HEK293 (cell line): ENCODE results near the gene TAF15.

Experiments
- CTCF ChIA-PET: fragments of 350-600 bp; formaldehyde crosslinking; extraction: SDS; loops from one replicate; lab custom pipeline; 2021; ENCODE audit warnings: antibody characterized with exemption; lab: Yijun Ruan, JAX
- POLR2A ChIA-PET: fragments of 300-600 bp; formaldehyde crosslinking; extraction: SDS; loops from one replicate; lab custom pipeline; 2020; ENCODE audit warnings: antibody characterized with exemption, inconsistent platforms; lab: Yijun Ruan, JAX
- H3K27ac ChIP-seq: fragments of 200-500 bp; sonication (Bioruptor generic); 2 replicates; pipeline ENCODE4 v1.5.1; 2014; ENCODE audit warnings: low read depth, low read length, control low read depth, inconsistent platforms; ENCODE audit errors: extremely low read depth
- H3K36me3 ChIP-seq, 2 experiments: fragments of 200-500 bp in 1 of 2; sonication (Bioruptor generic) in 1 of 2; 1 replicate in 1 of 2; 2 replicates in 1 of 2; pipeline ENCODE4 v1.5.1; 2014 to 2017; ENCODE audit warnings: inconsistent platforms in 2 of 2, low read length in 2 of 2; ENCODE audit not compliant: control insufficient read depth in 2 of 2, insufficient read depth in 1 of 2
- H3K4me1 ChIP-seq: fragments of 200-500 bp; sonication (Bioruptor generic); 2 replicates; pipeline ENCODE4 v1.5.1; 2014; ENCODE audit warnings: mild to moderate bottlenecking, low read length, inconsistent platforms; ENCODE audit not compliant: control insufficient read depth, insufficient read depth
- H3K4me3 ChIP-seq: 2 replicates; pipeline ENCODE4 v1.5.1; 2011; ENCODE audit warnings: low read depth, mild to moderate bottlenecking, control low read depth, low read length, moderate library complexity
- H3K9me3 ChIP-seq: fragments of 200-500 bp; sonication (Bioruptor generic); 2 replicates; pipeline ENCODE4 v1.5.1; 2014; ENCODE audit warnings: low read depth, low read length, inconsistent platforms; ENCODE audit not compliant: control insufficient read depth, insufficient read depth
- ATF2 ChIP-seq: fragments of 450-650 bp; formaldehyde crosslinking; IDR thresholded peaks from 2 replicates; pipeline ENCODE4 v1.5.1; 2016; ENCODE audit warnings: missing biosample characterization, missing genetic modification characterization, low read depth
- BCL11A ChIP-seq: fragments of 450-650 bp; formaldehyde crosslinking; IDR thresholded peaks from 2 replicates; pipeline ENCODE4 v1.5.1; 2016; ENCODE audit warnings: low read depth, missing biosample characterization, missing genetic modification characterization
- KLF16 ChIP-seq: fragments of 450-650 bp; formaldehyde crosslinking; IDR thresholded peaks from 2 replicates; pipeline ENCODE4 v1.5.1; 2017; ENCODE audit warnings: missing biosample characterization, missing genetic modification characterization
- KLF9 ChIP-seq: fragments of 450-650 bp; formaldehyde crosslinking; IDR thresholded peaks from 2 replicates; pipeline ENCODE4 v1.5.1; 2016; ENCODE audit warnings: missing biosample characterization, missing genetic modification characterization, low read depth
- OSR2 ChIP-seq: fragments of 450-650 bp; formaldehyde crosslinking; IDR thresholded peaks from 2 replicates; pipeline ENCODE4 v1.5.1; 2016; ENCODE audit warnings: missing biosample characterization, missing genetic modification characterization
- PATZ1 ChIP-seq: fragments of 450-650 bp; formaldehyde crosslinking; IDR thresholded peaks from 2 replicates; pipeline ENCODE4 v1.5.1; 2016; ENCODE audit warnings: missing biosample characterization, missing genetic modification characterization
- PRDM1 ChIP-seq: fragments of 450-650 bp; formaldehyde crosslinking; IDR thresholded peaks from 2 replicates; pipeline ENCODE4; 2016; ENCODE audit warnings: missing biosample characterization, missing genetic modification characterization
- PRDM4 ChIP-seq: fragments of 450-650 bp; formaldehyde crosslinking; IDR thresholded peaks from 2 replicates; pipeline ENCODE4 v1.5.1; 2017; ENCODE audit warnings: missing biosample characterization, missing genetic modification characterization
- SCRT2 ChIP-seq: fragments of 450-650 bp; formaldehyde crosslinking; IDR thresholded peaks from 2 replicates; pipeline ENCODE4 v1.5.1; 2016; ENCODE audit warnings: missing biosample characterization, missing genetic modification characterization
- SP7 ChIP-seq: fragments of 450-650 bp; formaldehyde crosslinking; IDR thresholded peaks from 2 replicates; pipeline ENCODE4 v1.5.1; 2016; ENCODE audit warnings: missing biosample characterization, missing genetic modification characterization
- ZBTB17 ChIP-seq: fragments of 450-650 bp; formaldehyde crosslinking; IDR thresholded peaks from 2 replicates; pipeline ENCODE4 v1.5.1; 2016; ENCODE audit warnings: missing biosample characterization, missing genetic modification characterization
- ZBTB44 ChIP-seq: fragments of 450-650 bp; IDR thresholded peaks from 2 replicates; pipeline ENCODE4 v1.5.1; 2018; ENCODE audit warnings: missing biosample characterization, mild to moderate bottlenecking, missing genetic modification characterization
- ZNF157 ChIP-seq: fragments of 450-650 bp; formaldehyde crosslinking; IDR thresholded peaks from 2 replicates; pipeline ENCODE4 v1.5.1; 2016; ENCODE audit warnings: missing biosample characterization, missing genetic modification characterization
- ZNF221 ChIP-seq: fragments of 450-650 bp; formaldehyde crosslinking; IDR thresholded peaks from 2 replicates; pipeline ENCODE4 v1.5.1; 2017; ENCODE audit warnings: missing biosample characterization, missing genetic modification characterization, borderline replicate concordance
- ZNF335 ChIP-seq: fragments of 450-650 bp; formaldehyde crosslinking; conservative IDR thresholded peaks from 2 replicates; pipeline ENCODE4 v1.5.1; 2016; ENCODE audit warnings: missing biosample characterization, missing genetic modification characterization
- ZNF510 ChIP-seq: fragments of 450-650 bp; formaldehyde crosslinking; IDR thresholded peaks from 2 replicates; pipeline ENCODE4 v1.5.1; 2018; ENCODE audit warnings: mild to moderate bottlenecking, missing genetic modification characterization, missing biosample characterization; ENCODE audit not compliant: insufficient replicate concordance
- ZNF549 ChIP-seq: fragments of 450-650 bp; IDR thresholded peaks from 2 replicates; pipeline ENCODE4 v1.5.1; 2018; ENCODE audit warnings: missing biosample characterization, missing genetic modification characterization, mild to moderate bottlenecking, inconsistent platforms, moderate library complexity
- ZSCAN4 ChIP-seq: fragments of 450-650 bp; formaldehyde crosslinking; IDR thresholded peaks from 2 replicates; pipeline ENCODE4 v1.5.1; 2017; ENCODE audit warnings: missing biosample characterization, missing genetic modification characterization
- ZXDB ChIP-seq: fragments of 450-650 bp; formaldehyde crosslinking; IDR thresholded peaks from 2 replicates; pipeline ENCODE4 v1.5.1; 2016; ENCODE audit warnings: missing biosample characterization, missing genetic modification characterization

Gene TAF15

GRCh38 chr17:35784895-35785294 lies 24.4 kb upstream of the TAF15 start:
- no peak overlapping the region for H3K27ac ChIP-seq
- no peaks in the 10 kb centered on the region for H3K9me3 ChIP-seq
- no peaks in the 10 kb centered on the region for H3K4me1 ChIP-seq
- H3K4me3 ChIP-seq = no peak overlapping the region
- POLR2A ChIA-PET = interaction anchor here (3.4 kb wide), 1 partner anchor 24 kb away, joined by 12 read pairs; the partner anchor contains the start of gene TAF15
- CTCF ChIA-PET = interaction anchor here (0.7 to 5.9 kb wide), 5 partner anchors 15 to 172 kb away, joined by 3 to 53 read pairs (median 3); no protein-coding TSS in a partner anchor
- no peaks in the 10 kb centered on the region for H3K36me3 ChIP-seq
- TF ChIP-seq SCRT2 = no peak

GRCh38 chr17:35786941-35787432 lies 22.3 kb upstream of the TAF15 start:
- no peaks in the 10 kb centered on the region for H3K4me1 ChIP-seq
- H3K36me3 ChIP-seq = no peaks in the 10 kb centered on the region
- H3K27ac ChIP-seq = no peak overlapping the region
- no peak overlapping the region for H3K4me3 ChIP-seq
- ChIA-PET CTCF (interaction anchor here (0.5 to 5.9 kb wide), 7 partner anchors 10 to 128 kb away, joined by 3 to 53 read pairs (median 3); no protein-coding TSS in a partner anchor), POLR2A (interaction anchor here (1.3 to 3.4 kb wide), 2 partner anchors 18 to 22 kb away, joined by 5 to 12 read pairs; partner anchors contain the start of gene TAF15)
- no peaks in the 10 kb centered on the region for H3K9me3 ChIP-seq
- TF ChIP-seq ZBTB17 (peak; percentile 25; the same call in 1 of the 2 replicates), PRDM1 (peak; percentile 42; the same call in 1 of the 2 replicates), ZNF549 (tag by site-specific recombination) (no peak)

- POLR2A ChIA-PET = interaction anchor here (1.0 to 2.2 kb wide), 3 partner anchors 11 to 24 kb away, joined by 3 to 15 read pairs (median 3); partner anchors contain the start of gene TAF15
- Histone ChIP-seq H3K9me3 (no peaks in the 10 kb centered on the region), H3K27ac (no peak overlapping the region), H3K4me3 (no peak overlapping the region), H3K4me1 (no peaks in the 10 kb centered on the region), H3K36me3 (no peaks in the 10 kb centered on the region)
- CTCF ChIA-PET = interaction anchor here (0.6 to 5.9 kb wide), 9 partner anchors 8 to 285 kb away, joined by 3 to 53 read pairs (median 5); no protein-coding TSS in a partner anchor
- no peak for TF ChIP-seq ZXDB
- peak; percentile 92 for TF ChIP-seq PRDM4 (tag by site-specific recombination)
- no peak for TF ChIP-seq KLF9
- TF ChIP-seq ZSCAN4 = peak; percentile 65
- TF ChIP-seq ZNF221 (tag by site-specific recombination) = no peak
- TF ChIP-seq ZNF157 (tag by site-specific recombination) = no peak
- TF ChIP-seq ATF2 (tag by site-specific recombination) = peak; percentile 97
- TF ChIP-seq ZNF335 (tag by site-specific recombination) = peak; percentile 67
- TF ChIP-seq SP7 (tag by site-specific recombination) = peak; percentile 31; the same call in 1 of the 2 replicates
- TF ChIP-seq PATZ1 (tag by site-specific recombination) = peak; percentile 64
- TF ChIP-seq BCL11A = no peak
- peak; percentile 56; the same call in 1 of the 2 replicates for TF ChIP-seq ZBTB44 (tag by site-specific recombination)
- TF ChIP-seq OSR2 (tag by site-specific recombination) = peak; percentile 73
- TF ChIP-seq ZNF510 (tag by site-specific recombination) = no peak
- TF ChIP-seq KLF16 (tag by site-specific recombination) = peak; percentile 22; the same call in 1 of the 2 replicates
These were observed 20.6 kb upstream of the TAF15 start for GRCh38 chr17:35788477-35789368.
